ENCODE results near the gene C13orf46.

- TF ChIP-seq SKIL (IDR thresholded peaks at IDR 0.05; ENCODE audit: low read depth, poor library complexity, severe bottlenecking) (no peak), MYC (IDR thresholded peaks at IDR 0.05; ENCODE audit: insufficient read depth, insufficient read length, insufficient replicate concordance, low read length, severe bottlenecking) (no peak), PKNOX1 (IDR thresholded peaks at IDR 0.05) (no peak), E4F1 (IDR thresholded peaks at IDR 0.05; ENCODE audit: borderline replicate concordance, partially characterized antibody) (no peak), SIX5 (IDR thresholded peaks at IDR 0.05; ENCODE audit: low read depth, low read length, severe bottlenecking) (no peak), TBL1XR1 (IDR thresholded peaks at IDR 0.05; ENCODE audit: low read depth, low read length) (no peak)
Measured at GRCh38 chr13:113978741-113979481, 5.0 kb upstream of the C13orf46 start.
